ENCODE results near the gene PGK1. TPM values are rescaled to one million over a fixed set of nuclear protein-coding genes. Genes with fewer than 3 reads are reported as not detected.
"Not testable (repeated sequence)": the region's sequence is repeated elsewhere in the genome, so short reads cannot be mapped to it uniquely, and the experiment has no call there.

PGK1 gene
- 277 and 371 TPM in 2 replicates for total RNA-seq
- polyA plus RNA-seq (2012) = 670 TPM

DNA sequence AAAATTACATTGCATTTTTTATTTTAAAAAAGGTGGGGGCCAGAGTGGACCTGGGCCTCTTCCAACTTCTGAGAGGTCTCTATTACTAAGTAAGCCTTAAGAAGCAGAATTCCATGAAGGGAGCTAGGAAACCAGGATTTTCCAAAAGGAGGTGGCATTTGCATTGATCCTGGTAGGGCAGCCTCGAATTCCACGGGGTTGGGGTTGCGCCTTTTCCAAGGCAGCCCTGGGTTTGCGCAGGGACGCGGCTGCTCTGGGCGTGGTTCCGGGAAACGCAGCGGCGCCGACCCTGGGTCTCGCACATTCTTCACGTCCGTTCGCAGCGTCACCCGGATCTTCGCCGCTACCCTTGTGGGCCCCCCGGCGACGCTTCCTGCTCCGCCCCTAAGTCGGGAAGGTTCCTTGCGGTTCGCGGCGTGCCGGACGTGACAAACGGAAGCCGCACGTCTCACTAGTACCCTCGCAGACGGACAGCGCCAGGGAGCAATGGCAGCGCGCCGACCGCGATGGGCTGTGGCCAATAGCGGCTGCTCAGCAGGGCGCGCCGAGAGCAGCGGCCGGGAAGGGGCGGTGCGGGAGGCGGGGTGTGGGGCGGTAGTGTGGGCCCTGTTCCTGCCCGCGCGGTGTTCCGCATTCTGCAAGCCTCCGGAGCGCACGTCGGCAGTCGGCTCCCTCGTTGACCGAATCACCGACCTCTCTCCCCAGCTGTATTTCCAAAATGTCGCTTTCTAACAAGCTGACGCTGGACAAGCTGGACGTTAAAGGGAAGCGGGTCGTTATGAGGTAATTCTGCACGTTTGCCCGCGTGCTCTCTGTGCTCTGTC, at the start of gene PGK1:
PGK1 (plus strand) TSS at position 626 of the 824 bp plus-strand sequence; CDS start at position 719, 93 bp downstream.
- DNase-seq (ENCODE audit: low read depth) = peak; percentile 96

GRCh38 chrX:78063687-78064086, 40.4 kb upstream of the PGK1 start:
- peak; percentile 8 for DNase-seq (ENCODE audit: low read depth)

DNA sequence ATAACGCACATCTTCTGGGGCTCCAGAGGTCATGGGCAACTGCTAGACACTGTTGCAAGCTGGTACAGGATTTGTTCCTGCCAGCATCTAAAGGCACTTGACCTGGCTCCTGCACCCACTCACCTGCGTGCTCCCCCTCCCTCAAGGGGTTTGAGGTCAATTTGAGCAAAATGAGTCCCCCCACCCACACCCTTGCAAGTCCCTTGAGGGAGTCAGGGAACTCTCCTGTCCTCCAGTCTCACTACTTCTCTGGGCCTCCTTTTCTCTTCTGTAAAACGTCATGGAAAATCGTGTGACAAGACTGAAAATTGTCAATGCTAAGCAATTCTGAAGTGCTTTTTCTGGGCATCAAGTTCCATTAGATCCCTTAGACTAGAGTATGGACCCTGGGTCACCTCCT, 39.9 kb upstream of the PGK1 start:
- no peak for DNase-seq (ENCODE audit: low read depth)

DNA sequence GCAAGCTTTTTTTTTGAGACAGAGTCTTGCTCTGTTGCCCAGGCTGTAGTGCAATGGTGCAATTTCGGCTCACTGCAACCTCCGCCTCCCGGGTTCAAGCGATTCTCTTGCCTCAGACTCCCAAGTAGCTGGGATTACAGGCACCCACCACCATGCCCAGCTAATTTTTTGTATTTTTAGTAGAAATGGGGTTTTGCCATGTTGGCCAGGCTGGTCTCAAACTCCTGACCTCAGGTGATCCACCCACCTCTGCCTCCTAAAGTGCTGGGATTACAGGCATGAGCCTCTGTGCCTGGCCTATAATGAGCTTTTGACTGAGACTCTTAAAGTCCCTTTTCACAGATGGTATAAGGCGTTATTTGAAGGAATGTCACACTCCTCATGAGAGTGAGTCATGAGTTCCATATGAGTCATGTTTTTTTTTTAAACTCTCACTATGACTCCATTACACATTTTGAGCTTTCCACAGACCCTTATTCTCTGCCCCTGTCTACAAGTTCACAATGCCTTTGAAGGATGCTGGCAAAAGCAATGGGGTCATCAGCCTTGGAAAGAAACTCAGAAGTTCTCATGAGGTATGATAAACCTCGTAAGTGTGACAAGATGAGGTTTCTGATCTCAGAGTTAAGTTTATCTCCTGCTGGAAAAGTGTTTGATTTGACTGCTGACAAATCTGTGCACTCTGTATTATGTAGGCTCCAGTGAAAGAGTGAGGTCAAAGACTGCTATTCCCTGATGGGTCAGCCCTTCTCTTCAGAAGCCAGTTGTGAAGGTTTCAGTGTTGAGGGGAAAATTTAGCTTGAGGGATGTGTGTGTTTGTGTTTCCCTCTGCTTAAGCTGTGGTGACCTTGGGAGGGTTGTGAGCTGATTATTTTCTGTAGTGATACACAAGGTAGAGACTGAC, 39.1 kb upstream of the PGK1 start:
- peak; percentile 65 for DNase-seq (ENCODE audit: low read depth)

DNA sequence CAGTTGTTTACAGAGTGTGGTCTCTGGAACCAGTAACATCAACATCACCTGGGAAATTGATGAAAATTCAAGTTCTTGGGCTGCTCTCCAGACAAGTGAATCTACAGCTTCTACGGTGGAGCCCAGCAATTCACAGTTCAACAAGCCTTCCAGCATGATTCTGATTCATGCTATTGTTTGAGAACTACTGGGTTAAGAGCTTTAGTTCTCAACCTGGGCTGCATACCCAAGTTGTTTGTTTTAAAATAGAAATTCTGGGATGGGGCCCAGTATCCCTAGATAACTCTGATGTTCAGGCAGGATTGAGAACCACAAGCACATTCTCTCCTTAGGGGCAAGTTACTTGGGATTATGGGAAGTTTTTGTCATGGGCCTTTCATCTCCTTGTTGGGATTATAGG, 37.9 kb upstream of the PGK1 start:
- DNase-seq (ENCODE audit: low read depth) = peak; percentile 2

GRCh38 chrX:78071331-78071730, 32.7 kb upstream of the PGK1 start:
- DNase-seq (ENCODE audit: low read depth) = no peak

- not testable (repeated sequence) for DNase-seq (ENCODE audit: low read depth)
Observed at GRCh38 chrX:78073147-78074077, 30.6 kb upstream of the PGK1 start.

DNA sequence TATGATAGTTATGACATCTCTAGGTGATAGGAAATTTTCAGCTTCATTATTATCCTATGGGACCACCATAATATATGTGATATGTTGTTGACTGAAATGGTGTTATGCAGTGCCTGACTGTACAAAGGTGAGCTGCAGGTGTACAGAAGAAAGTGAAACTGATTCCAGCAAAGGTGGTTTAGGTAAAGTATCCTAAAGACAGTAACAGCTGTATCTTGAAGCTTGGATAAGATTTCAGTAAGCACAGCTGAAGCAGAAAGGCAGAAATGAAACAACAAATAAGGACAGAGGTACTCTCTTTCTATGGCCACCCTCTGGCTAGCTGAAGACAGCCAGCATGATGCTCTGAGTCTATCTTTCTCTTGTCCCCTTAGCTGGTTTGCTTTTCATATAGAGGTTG, 30.0 kb upstream of the PGK1 start:
- no peak for DNase-seq (ENCODE audit: low read depth)

DNA sequence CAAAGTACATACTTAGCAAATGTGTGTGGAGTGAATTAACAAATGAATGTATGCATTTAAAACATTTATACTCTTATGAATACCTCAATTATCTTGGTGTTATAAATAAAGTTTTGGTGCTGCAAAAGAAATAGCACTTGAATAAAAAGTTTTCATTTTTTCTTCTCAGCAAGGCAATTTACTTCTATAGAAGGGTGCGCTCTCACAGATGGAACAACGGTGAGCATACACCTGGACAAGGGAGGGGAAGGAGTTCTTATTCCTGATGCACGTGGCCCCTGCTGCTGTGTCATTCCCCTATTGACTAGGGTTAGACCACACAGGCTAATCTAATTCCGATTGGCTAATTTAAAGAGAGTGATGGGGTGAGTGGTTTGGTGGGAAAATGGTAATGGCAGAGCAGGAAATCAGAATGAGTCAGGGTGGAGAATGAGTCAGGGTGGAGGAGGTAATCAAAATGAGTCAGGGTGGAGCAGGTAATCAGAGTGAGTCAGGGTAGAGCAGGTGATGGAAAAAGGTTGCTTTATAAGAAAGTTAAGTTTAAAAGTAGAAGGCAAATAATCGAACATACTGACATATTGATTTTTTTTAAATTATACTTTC, 28.2 kb upstream of the PGK1 start:
- no peak for DNase-seq (ENCODE audit: low read depth)

- DNase-seq (ENCODE audit: low read depth) = not testable (repeated sequence)
Observed at GRCh38 chrX:78081413-78081812, 22.6 kb upstream of the PGK1 start.

DNA sequence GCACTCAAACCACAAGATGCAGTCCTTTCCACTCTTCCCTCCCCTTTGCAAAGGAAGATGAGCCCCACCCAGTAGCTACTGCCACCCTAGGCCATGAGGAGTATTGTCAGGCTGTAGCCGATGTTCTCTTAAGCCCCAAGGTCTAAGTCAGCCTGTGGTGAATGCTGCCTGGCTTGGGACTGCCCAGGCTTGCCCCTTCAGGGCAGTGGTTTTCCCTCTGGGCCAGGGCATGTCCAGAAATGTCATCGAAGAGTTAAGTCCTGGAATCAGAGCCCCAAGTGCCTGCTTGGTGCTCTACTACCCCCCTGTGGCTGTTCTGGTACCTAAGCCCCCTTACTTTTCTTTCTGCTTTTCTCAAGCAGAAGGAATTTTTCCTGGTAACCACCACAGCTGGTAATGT, 11.8 kb upstream of the PGK1 start:
- peak; percentile 55 for DNase-seq (ENCODE audit: low read depth)

DNA sequence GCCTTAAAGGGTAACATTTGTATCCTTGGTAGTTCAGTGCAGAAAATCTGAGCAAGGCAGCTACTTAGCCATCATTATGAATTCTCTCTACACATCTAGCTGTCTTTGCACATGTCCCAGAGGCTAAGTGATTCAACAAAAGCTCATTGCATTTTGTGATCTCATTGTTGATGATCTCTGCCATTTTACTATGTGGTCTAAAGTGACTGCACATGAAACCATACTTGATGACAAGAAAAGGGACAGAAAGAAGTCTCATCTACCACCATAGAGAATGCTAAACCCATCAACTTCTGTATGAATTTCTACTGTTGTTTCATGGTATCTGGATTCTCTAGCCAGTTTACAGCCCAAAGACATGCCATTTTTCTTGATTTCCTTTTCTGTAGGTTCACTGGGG, 5.9 kb upstream of the PGK1 start:
- DNase-seq (ENCODE audit: low read depth) = no peak

GRCh38 chrX:78102091-78102490, 2.0 kb upstream of the PGK1 start:
- no peak for DNase-seq (ENCODE audit: low read depth)

DNA sequence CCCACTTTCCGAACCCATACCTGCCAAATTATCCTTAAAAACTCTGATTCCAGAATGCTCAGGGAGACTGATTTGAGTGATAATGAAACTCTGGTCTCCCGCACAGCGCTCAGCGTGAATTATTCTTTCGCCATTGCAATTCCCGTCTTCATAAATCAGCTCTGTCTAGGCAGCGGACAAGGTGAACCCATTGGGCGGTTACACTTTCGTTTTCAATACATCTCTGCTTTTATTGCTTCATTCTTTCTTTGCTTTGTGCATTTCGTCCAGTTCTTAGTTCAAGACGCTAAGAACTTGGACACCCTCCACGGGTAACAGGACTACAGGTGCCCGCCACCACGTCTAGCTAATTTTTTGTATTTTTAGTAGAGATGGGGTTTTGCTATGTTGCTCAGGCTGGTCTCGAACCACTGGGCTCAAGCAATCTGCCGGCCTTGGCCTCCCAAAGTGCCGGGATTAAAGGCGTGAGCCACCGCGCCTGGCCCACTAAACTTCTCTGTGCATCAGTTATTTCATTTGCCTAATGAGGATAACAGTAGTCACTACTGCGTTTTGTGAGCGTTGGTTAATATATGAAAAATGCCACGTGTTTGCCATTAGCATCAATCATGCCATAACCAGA, 936 bp upstream of the PGK1 start:
- DNase-seq (ENCODE audit: low read depth) = no peak

DNA sequence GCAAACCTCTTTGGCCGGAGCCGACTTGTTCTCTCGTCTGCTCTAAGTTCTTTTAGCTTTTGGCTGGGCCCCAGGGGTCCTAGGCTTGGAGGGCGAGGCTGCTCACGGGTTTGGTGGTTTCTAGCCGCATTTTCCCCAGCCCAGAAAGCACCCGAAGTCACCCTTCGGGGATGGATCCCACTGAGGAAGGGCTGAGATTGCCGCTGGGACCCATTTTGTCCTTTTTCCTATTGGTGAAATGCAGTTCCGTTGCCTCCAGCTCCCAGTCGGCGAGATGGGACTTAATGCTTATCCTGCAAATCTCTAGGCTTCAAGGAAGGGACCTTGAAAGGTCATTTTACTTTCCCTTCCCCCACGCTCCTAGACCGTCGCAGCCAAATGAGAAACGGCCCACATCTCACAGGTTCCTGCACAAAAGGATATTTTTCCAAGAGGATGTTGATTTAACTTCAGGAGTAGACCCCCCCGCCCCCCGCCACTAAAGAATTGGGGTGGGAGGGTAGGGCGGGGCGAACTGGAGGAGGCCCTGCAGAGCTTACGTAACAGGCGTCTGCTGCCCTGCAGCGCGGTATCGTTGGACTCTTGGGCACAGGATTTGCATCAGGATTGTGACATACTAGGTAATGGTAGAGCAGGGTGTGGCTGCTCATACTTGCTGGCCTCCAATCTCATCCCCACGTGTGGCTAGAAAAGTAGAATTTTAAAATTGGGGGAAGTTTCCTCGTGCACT, 564 bp downstream of the PGK1 start:
- no peak for DNase-seq (ENCODE audit: low read depth)

DNA sequence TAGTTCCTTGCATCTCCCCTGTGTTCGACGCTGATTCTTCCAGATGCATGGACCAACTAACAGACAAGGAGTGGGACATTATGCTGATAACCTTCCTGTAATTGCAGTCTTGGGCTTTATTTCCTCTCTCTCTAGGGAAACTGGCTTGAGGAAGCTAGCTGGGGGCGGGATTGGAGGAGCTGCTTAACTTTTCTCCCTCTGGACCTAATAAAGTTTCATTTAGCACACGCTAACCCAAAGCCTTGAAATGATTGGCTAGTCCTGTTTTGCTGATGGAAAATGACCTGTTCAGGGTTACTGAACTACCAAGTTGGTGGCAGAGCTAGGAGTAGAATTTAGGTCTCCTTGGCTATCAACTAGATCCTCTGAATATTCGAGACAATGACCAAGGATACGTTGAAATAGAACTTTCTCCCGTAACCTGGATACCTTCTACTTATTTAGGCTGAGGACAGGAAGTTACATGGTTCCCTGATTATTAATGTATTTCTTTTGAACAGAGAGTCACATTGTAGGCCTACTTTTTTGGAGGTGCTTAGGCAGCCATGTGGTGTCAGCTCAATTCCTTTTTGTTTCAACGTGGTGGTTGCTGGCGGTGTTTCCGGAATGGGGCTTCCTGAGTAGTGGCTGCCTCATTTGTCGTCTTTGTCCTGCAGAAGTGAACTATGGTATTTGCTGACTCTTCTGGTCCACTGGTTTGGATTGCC, 2.0 kb downstream of the PGK1 start:
- DNase-seq (ENCODE audit: low read depth) = no peak

DNA sequence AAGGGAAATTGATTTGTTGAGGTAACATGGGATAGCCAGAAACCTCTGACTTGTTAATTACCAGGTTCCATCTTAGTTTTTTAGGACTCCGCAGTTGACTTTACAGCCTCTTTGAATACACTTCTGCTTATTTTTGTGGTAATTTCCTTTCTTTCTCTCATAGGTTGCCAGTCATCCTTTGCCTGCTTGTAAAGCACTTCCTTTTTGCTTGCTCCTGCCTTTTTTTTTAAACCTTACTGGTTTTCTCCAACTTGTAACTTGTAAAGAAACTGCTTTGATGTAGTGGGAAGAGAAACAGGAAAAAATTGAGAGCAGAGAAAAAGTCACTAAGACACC, 2.6 kb downstream of the PGK1 start:
- DNase-seq (ENCODE audit: low read depth) = no peak

DNA sequence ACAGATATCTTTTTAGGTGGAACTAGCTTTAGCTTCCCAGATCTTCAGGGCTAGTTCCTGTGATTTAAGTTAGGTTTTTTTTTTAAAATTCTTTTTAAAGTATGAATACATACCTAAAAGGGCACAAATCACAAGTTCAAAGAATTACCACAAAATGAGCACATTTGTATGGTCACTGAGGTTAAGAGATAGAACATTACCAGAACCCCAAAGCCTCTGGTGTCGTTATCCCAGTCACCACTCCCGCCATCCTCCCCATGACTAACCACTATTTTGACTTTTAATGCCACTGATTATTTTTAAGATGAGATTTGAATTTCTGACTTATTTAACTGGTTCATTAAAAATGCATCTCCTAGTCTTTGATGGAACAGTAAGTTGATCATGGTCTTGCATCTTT, 5.4 kb downstream of the PGK1 start:
- no peak for DNase-seq (ENCODE audit: low read depth)
